CD14-positive monocyte (primary cell): ENCODE measurements around the gene KLF6. TPM values are rescaled to one million over a fixed set of nuclear protein-coding genes. Genes with fewer than 3 reads are reported as not detected.
A peak's percentile ranks its signal among the peaks of the same experiment; 100 is the strongest.

ENCODE experiments used
- DNase-seq, 3 donors: peaks; one replicate each; pipeline ENCODE4 v3.0.0-alpha.2; 2011 to 2022
- H2AFZ ChIP-seq: 2 replicates; pipeline ENCODE4 v1.6.0; 2012; ENCODE audit warnings: mild to moderate bottlenecking, low read depth, low read length, inconsistent platforms; ENCODE audit not compliant: insufficient read depth, poor library complexity, severe bottlenecking
- H3K27ac ChIP-seq, 2 donors: 1 replicate in 1 of 2; 2 replicates in 1 of 2; pipeline ENCODE4 v1.5.1; 2012 to 2013; ENCODE audit warnings: low read length in 2 of 2, control low read depth in 1 of 2, inconsistent platforms in 1 of 2, low read depth in 1 of 2, mild to moderate bottlenecking in 1 of 2
- H3K27me3 ChIP-seq, 2 donors: one replicate each; pipeline versions ENCODE4 v1.6.0 to v1.6.1; 2011 to 2013; ENCODE audit warnings: low read length in 2 of 2; ENCODE audit not compliant: control insufficient read depth in 2 of 2, insufficient read depth in 2 of 2
- H3K36me3 ChIP-seq, 2 donors: replicated peaks in 1 of 2; 1 replicate in 1 of 2; 2 replicates in 1 of 2; pipeline versions ENCODE4 v1.5.1 to v1.6.1; 2012 to 2013; ENCODE audit warnings: low read length in 2 of 2, control low read depth in 1 of 2, inconsistent platforms in 1 of 2, mild to moderate bottlenecking in 1 of 2; ENCODE audit not compliant: insufficient read depth in 2 of 2, control insufficient read depth in 1 of 2
- H3K4me1 ChIP-seq, 2 donors: 1 replicate in 1 of 2; 2 replicates in 1 of 2; pipeline versions ENCODE4 v1.5.1 to v1.6.1; 2012 to 2013; ENCODE audit warnings: low read length in 2 of 2, control low read depth in 1 of 2, inconsistent platforms in 1 of 2, mild to moderate bottlenecking in 1 of 2, moderate library complexity in 1 of 2; ENCODE audit not compliant: insufficient read depth in 2 of 2, control insufficient read depth in 1 of 2
- H3K4me2 ChIP-seq: replicated peaks from 2 replicates; pipeline ENCODE3; 2012; ENCODE audit warnings: low read length, moderate library complexity, mild to moderate bottlenecking; ENCODE audit not compliant: poor library complexity, severe bottlenecking; ENCODE audit errors: extremely low read depth
- H3K4me3 ChIP-seq, 3 experiments: fragments of 200-600 bp in 1 of 3; sonication (generic) in 1 of 3; replicated peaks in 1 of 3; 1 replicate in 2 of 3; 2 replicates in 1 of 3; pipeline ENCODE4 v1.5.1; 2011 to 2013; ENCODE audit warnings: low read length in 3 of 3, mild to moderate bottlenecking in 3 of 3, control low read depth in 2 of 3, low read depth in 2 of 3, inconsistent platforms in 1 of 3, moderate library complexity in 1 of 3
- H3K79me2 ChIP-seq: 2 replicates; pipeline ENCODE4 v1.6.0; 2012; ENCODE audit warnings: mild to moderate bottlenecking, control low read depth, inconsistent platforms, low read length, moderate library complexity; ENCODE audit not compliant: insufficient read depth
- H3K9ac ChIP-seq: 2 replicates; pipeline ENCODE4 v1.6.0; 2017; ENCODE audit warnings: low read length, mild to moderate bottlenecking; ENCODE audit not compliant: insufficient read depth, poor library complexity, severe bottlenecking
- H3K9me3 ChIP-seq, 2 donors: replicated peaks in 1 of 2; 1 replicate in 1 of 2; 2 replicates in 1 of 2; pipeline versions ENCODE4 v1.5.1 to v1.6.1; 2012 to 2013; ENCODE audit warnings: low read length in 2 of 2, control low read depth in 1 of 2; ENCODE audit not compliant: control insufficient read depth in 1 of 2, insufficient read depth in 1 of 2
- H4K20me1 ChIP-seq: 2 replicates; pipeline ENCODE4 v1.6.0; 2012; ENCODE audit warnings: mild to moderate bottlenecking, low read length, control low read depth, moderate library complexity; ENCODE audit not compliant: insufficient read depth
- H3K27ac Mint-ChIP-seq, 7 donors: one replicate each; pipeline ENCODE4 v1.8.0; 2020; ENCODE audit warnings: mild to moderate bottlenecking in 7 of 7, mixed read lengths in 7 of 7, moderate library complexity in 6 of 7, inconsistent platforms in 2 of 7
- H3K27me3 Mint-ChIP-seq, 3 donors: one replicate each; pipeline ENCODE4 v1.8.0; 2021 to 2022; ENCODE audit warnings: low read depth in 3 of 3, mild to moderate bottlenecking in 3 of 3, mixed read lengths in 3 of 3, moderate library complexity in 3 of 3, inconsistent platforms in 1 of 3
- H3K36me3 Mint-ChIP-seq, 2 donors: one replicate each; pipeline ENCODE4 v1.8.0; 2020; ENCODE audit warnings: mixed read lengths in 2 of 2, inconsistent platforms in 1 of 2, mild to moderate bottlenecking in 1 of 2
- H3K4me1 Mint-ChIP-seq: one replicate; pipeline ENCODE4 v1.8.0; 2020; ENCODE audit warnings: mild to moderate bottlenecking, mixed read lengths
- H3K4me3 Mint-ChIP-seq, 2 donors: one replicate each; pipeline ENCODE4 v1.8.0; 2020; ENCODE audit warnings: mild to moderate bottlenecking in 2 of 2, mixed read lengths in 2 of 2, moderate library complexity in 1 of 2
- H3K9me3 Mint-ChIP-seq, 7 donors: one replicate each; pipeline ENCODE4 v1.8.0; 2020 to 2022; ENCODE audit warnings: mixed read lengths in 7 of 7, mild to moderate bottlenecking in 6 of 7, moderate library complexity in 6 of 7, inconsistent platforms in 2 of 7
- WGBS: methylation state at CpG from one replicate; pipeline ENCODE4 v1.1.5; 2013; ENCODE audit warnings: missing lambda C conversion rate; ENCODE audit not compliant: insufficient coverage; 5-methylcytosine and 5-hydroxymethylcytosine counted together
- intact Hi-C, 2 donors: fragments of 100-400 bp; cut with micrococcal nuclease; formaldehyde crosslinking; loops; one replicate each; pipeline versions ENCODE4 v1.15.0 to v1.15.1; 2023
- polyA plus RNA-seq, 3 donors: library from polyadenylated mRNA; depleted of rRNA in 1 of 3; unstranded in 2 of 3; stranded (reverse) in 1 of 3; fragments of 300-500 nt in 2 of 3; fragments of >200 nt in 1 of 3; fragmentation: Illumina TruSeq in 2 of 3; gene quantifications; 1 replicate in 2 of 3; 2 replicates in 1 of 3; pipeline ENCODE4 v1.2.3, GENCODE V29; 2012 to 2021
- TF ChIP-seq, protein P1 (sequence below): fragments of 200-600 bp; IDR thresholded peaks from one replicate; pipeline ENCODE4 v1.8.0; 2022; ENCODE audit warnings: antibody characterized with exemption, mild to moderate bottlenecking

The KLF6 gene
- polyA plus RNA-seq, 3 donors, result 436 to 510 (median 499) TPM

DNA sequence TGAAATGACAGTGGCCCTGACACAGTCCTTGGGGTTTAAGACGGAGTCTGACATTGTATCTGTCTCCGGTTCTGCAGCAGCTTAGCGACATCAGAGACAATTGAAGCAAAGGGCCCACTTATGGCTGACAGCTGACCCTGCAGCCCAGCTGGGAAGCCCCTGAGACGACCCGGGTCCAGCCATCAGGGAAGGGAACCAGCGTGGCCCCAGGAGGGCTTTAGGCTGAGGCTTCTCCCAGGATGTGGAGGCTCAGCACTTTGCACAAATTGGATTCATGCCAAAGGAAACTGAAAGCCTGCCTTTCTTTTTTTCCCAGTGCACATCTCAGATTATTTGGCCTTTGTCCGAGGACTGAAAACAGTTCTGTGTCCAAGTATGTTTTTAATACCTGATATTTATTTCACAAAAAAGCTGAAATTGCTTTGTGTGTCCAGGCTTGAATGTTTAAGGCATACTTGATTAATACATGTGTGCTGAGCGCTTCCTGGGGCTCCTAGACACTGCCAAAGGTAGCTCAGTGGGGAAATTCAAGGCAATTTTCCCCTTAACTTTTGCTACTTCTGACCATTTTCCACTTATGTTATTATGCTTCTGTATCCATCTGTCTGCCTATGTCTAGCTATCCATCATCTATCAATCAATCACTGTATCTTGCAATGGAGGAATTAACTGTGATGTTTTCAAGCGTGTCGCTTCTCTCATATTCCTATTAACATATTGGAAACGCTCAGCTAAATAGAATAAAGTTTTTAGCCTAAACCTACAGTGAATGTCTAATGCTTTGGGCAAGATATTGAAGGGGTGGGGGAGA, 34.8 kb downstream of the KLF6 start:
- no peaks in the 10 kb centered on the region for H3K36me3 ChIP-seq
- H3K27ac ChIP-seq, result peak overlapping the region; percentile 77 to 88
- Mint-ChIP-seq H3K4me1 (peaks cover 37% of the 10 kb centered on the region), H3K4me3 (peak overlapping the region; percentile 75 to 91), H3K27ac (peak overlapping the region; percentile 90 to 96 (median 93)), H3K9me3 (no peaks in the 10 kb centered on the region), H3K36me3 (no peaks in the 10 kb centered on the region), H3K27me3 (peaks cover 0 to 13% (median 6%) of the 10 kb centered on the region in 3 donors)
- no peaks in the 10 kb centered on the region for H4K20me1 ChIP-seq
- intact Hi-C loops, result loop anchor here in 1 of 2 donors (10.0 kb wide), 1 partner anchor 435 kb away; no protein-coding TSS in a partner anchor
- peak in 2 of 3 donors; percentile 49 to 54 for DNase-seq
- H3K79me2 ChIP-seq, result no peaks in the 10 kb centered on the region
- TF ChIP-seq, protein P1, sequence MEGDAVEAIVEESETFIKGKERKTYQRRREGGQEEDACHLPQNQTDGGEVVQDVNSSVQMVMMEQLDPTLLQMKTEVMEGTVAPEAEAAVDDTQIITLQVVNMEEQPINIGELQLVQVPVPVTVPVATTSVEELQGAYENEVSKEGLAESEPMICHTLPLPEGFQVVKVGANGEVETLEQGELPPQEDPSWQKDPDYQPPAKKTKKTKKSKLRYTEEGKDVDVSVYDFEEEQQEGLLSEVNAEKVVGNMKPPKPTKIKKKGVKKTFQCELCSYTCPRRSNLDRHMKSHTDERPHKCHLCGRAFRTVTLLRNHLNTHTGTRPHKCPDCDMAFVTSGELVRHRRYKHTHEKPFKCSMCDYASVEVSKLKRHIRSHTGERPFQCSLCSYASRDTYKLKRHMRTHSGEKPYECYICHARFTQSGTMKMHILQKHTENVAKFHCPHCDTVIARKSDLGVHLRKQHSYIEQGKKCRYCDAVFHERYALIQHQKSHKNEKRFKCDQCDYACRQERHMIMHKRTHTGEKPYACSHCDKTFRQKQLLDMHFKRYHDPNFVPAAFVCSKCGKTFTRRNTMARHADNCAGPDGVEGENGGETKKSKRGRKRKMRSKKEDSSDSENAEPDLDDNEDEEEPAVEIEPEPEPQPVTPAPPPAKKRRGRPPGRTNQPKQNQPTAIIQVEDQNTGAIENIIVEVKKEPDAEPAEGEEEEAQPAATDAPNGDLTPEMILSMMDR, result no peak
- peak overlapping the region; percentile 84 for H2AFZ ChIP-seq
- H3K4me3 ChIP-seq, result peak overlapping the region; percentile 27 to 67 (median 28)
- H3K9ac ChIP-seq, result peak overlapping the region; percentile 63
- peaks cover 31 to 34% of the 10 kb centered on the region in 2 donors for H3K4me1 ChIP-seq
- 19% methylated on average over 7 of the region's 11 CpGs for WGBS
- H3K9me3 ChIP-seq, result no peaks in the 10 kb centered on the region
- H3K4me2 ChIP-seq, result peak overlapping the region; percentile 79
- H3K27me3 ChIP-seq, result no peaks in the 10 kb centered on the region

GRCh38 chr10:3749600-3749999, 35.4 kb downstream of the KLF6 start:
- Histone ChIP-seq H3K4me3 (peak overlapping the region; percentile 27 to 67 (median 28)), H3K27ac (peak overlapping the region; percentile 77 to 88), H3K79me2 (no peaks in the 10 kb centered on the region), H3K4me1 (peaks cover 25 to 28% of the 10 kb centered on the region in 2 donors), H2AFZ (peak overlapping the region; percentile 84), H3K27me3 (no peaks in the 10 kb centered on the region), H3K9me3 (no peaks in the 10 kb centered on the region), H3K36me3 (no peaks in the 10 kb centered on the region), H4K20me1 (no peaks in the 10 kb centered on the region), H3K4me2 (peak overlapping the region; percentile 79), H3K9ac (peak overlapping the region; percentile 63)
- DNase-seq, result peak; percentile 68 to 87 (median 82)
- H3K4me1 Mint-ChIP-seq, result peaks cover 31% of the 10 kb centered on the region
- peak overlapping the region; percentile 75 to 91 for H3K4me3 Mint-ChIP-seq
- 0% methylated on average over 3 of the region's 9 CpGs for WGBS
- H3K36me3 Mint-ChIP-seq, result no peaks in the 10 kb centered on the region
- peak overlapping the region; percentile 90 to 96 (median 93) for H3K27ac Mint-ChIP-seq
- peaks cover 0 to 12% (median 4%) of the 10 kb centered on the region in 3 donors for H3K27me3 Mint-ChIP-seq
- no peaks in the 10 kb centered on the region for H3K9me3 Mint-ChIP-seq
- TF ChIP-seq, protein P1, result no peak
- intact Hi-C loops, result no loop called here
